ENCODE data around the gene TEN1. TPM values are rescaled to one million over a fixed set of nuclear protein-coding genes. Genes with fewer than 3 reads are reported as not detected.

Gene TEN1
- total and polyA plus RNA-seq, 9 of the 15 experiments (the other 6 are each of a cell fraction or from before 2014, with no cell fraction given) = 1.3 to 25.7 (median 10.1) TPM

GRCh38 chr17:75998327-75998795 is 19.3 kb downstream of the TEN1 start (continued):
- no peak for TF ChIP-seq AFF4 (CRISPR knock-in tag; IDR thresholded peaks at IDR 0.05)
- no peak for TF ChIP-seq HCFC1 (IDR thresholded peaks at IDR 0.05; ENCODE audit: low read depth, low read length)
- TF ChIP-seq IRF2 (CRISPR knock-in tag; IDR thresholded peaks at IDR 0.05) = no peak
- TF ChIP-seq BRF1 (IDR thresholded peaks at IDR 0.05; ENCODE audit: borderline replicate concordance, extremely low read depth, insufficient read length) = no peak
- no peak for TF ChIP-seq SFPQ (IDR thresholded peaks at IDR 0.05; ENCODE audit: low read depth, low read length)
- TF ChIP-seq ZNF512 (tag; IDR thresholded peaks at IDR 0.05) = no peak
- no peak for TF ChIP-seq KLF13 (tag; IDR thresholded peaks at IDR 0.05; ENCODE audit: borderline replicate concordance, low read depth)
- no peak for TF ChIP-seq NR2F6 (CRISPR knock-in tag; IDR thresholded peaks at IDR 0.05)
- no peak for TF ChIP-seq ADNP (tag; IDR thresholded peaks at IDR 0.05)
- TF ChIP-seq ID3 (CRISPR knock-in tag; IDR thresholded peaks at IDR 0.05) = no peak
- TF ChIP-seq ID3 (tag; IDR thresholded peaks at IDR 0.05) = no peak
